Astrocyte (in vitro differentiated cells and primary cell): ENCODE measurements around the gene MAPK12.
"Not testable (repeated sequence)": the region's sequence is repeated elsewhere in the genome, so short reads cannot be mapped to it uniquely, and the experiment has no call there.

Experiments used
- CTCF ChIP-seq: IDR thresholded peaks from 2 replicates; pipeline ENCODE4 v1.5.1; 2011; ENCODE audit warnings: low read depth, mild to moderate bottlenecking, inconsistent platforms, low read length, moderate library complexity; ENCODE audit not compliant: insufficient read depth
- EZH2 ChIP-seq: IDR thresholded peaks from 2 replicates; pipeline ENCODE4 v1.6.1; 2012; ENCODE audit warnings: mild to moderate bottlenecking, low read length, inconsistent platforms; ENCODE audit not compliant: insufficient read depth

DNA sequence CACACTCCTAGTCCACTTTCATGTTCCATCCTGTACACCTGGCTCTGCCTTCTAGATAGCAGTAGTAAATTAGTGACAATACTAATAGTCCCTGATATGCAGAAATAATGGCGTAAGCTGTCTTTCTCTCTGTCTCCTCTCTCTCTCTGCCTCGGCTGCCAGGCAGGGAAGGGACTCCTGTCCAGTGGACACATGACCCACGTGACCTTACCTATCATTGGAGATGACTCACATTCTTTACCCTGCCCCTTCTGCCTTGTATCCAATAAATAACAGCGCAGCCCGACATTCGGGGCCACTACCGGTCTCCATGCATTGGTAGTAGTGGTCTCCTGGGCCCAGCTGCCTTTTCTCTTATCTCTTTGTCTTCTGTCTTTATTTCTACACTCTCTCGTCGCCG, 12.3 kb upstream of the MAPK12 start:
- not testable (repeated sequence) for TF ChIP-seq CTCF, EZH2
